ENCODE results near the gene PSMA6.

DNA sequence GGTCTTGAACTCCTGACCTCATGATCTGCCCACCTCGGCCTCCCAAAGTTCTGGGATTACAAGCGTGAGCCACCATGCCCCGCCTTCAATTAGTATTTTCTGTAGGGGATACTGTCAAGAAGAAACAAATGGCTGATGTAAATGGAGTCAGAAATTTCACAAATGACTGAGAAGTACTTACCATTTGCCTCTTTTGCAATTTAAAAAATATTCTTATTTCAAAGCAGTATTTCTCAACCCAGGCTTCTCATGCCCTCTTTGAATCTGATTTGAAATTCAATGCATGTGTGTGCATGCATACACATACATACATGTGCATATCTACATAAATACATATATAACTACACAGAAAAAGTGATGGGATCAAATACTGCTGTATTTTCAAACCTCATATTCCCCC is 4.4 kb downstream of the PSMA6 start:
- TF ChIP-seq, protein P1, sequence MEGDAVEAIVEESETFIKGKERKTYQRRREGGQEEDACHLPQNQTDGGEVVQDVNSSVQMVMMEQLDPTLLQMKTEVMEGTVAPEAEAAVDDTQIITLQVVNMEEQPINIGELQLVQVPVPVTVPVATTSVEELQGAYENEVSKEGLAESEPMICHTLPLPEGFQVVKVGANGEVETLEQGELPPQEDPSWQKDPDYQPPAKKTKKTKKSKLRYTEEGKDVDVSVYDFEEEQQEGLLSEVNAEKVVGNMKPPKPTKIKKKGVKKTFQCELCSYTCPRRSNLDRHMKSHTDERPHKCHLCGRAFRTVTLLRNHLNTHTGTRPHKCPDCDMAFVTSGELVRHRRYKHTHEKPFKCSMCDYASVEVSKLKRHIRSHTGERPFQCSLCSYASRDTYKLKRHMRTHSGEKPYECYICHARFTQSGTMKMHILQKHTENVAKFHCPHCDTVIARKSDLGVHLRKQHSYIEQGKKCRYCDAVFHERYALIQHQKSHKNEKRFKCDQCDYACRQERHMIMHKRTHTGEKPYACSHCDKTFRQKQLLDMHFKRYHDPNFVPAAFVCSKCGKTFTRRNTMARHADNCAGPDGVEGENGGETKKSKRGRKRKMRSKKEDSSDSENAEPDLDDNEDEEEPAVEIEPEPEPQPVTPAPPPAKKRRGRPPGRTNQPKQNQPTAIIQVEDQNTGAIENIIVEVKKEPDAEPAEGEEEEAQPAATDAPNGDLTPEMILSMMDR (conservative IDR thresholded peaks at IDR 0.05) = no peak
- TF ChIP-seq ZFX (IDR thresholded peaks at IDR 0.05) = no peak
